HUES48 (cell line): Measurements from ENCODE around the gene TUBA1C.

Experiments used
- H3K27ac ChIP-seq: one replicate; pipeline ENCODE4 v1.7.0; 2013; ENCODE audit warnings: low read depth, low read length, inconsistent platforms
- H3K27me3 ChIP-seq: 2 replicates; pipeline ENCODE4 v1.6.1; 2013; ENCODE audit warnings: mild to moderate bottlenecking, low read length; ENCODE audit not compliant: control insufficient read depth, insufficient read depth
- H3K36me3 ChIP-seq: 2 replicates; pipeline ENCODE4 v1.6.1; 2013; ENCODE audit warnings: low read length; ENCODE audit not compliant: control insufficient read depth, insufficient read depth
- H3K4me1 ChIP-seq: 2 replicates; pipeline ENCODE4 v1.6.1; 2013; ENCODE audit warnings: mild to moderate bottlenecking, low read length; ENCODE audit not compliant: control insufficient read depth, insufficient read depth
- H3K4me3 ChIP-seq: 2 replicates; pipeline ENCODE4 v1.5.1; 2013; ENCODE audit warnings: mild to moderate bottlenecking, low read depth, low read length
- H3K9ac ChIP-seq: 2 replicates; pipeline ENCODE4 v1.6.1; 2013; ENCODE audit warnings: mild to moderate bottlenecking, low read depth, low read length, moderate library complexity
- H3K9me3 ChIP-seq: 2 replicates; pipeline ENCODE4 v1.6.1; 2013; ENCODE audit warnings: low read length; ENCODE audit not compliant: control insufficient read depth, insufficient read depth

Gene TUBA1C

GRCh38 chr12:49322708-49323523 lies 58.0 kb downstream of the TUBA1C start, which contains the start of gene TROAP:
TROAP (plus strand) TSS chr12:49323255; CDS start chr12:49323609, 354 bp downstream.
- H3K4me3 ChIP-seq: peak within 1 kb of the TSS; percentile 91
- H3K36me3 ChIP-seq: peaks cover 31% of the 10 kb centered on the region
- peak within 1 kb of the TSS; percentile 74 for H3K9ac ChIP-seq
- no peaks in the 10 kb centered on the region for H3K9me3 ChIP-seq
- peaks cover 11% of the 10 kb centered on the region; the same call in 1 of the 2 replicates for H3K4me1 ChIP-seq
- H3K27ac ChIP-seq: peak within 1 kb of the TSS; percentile 78
- no peaks in the 10 kb centered on the region for H3K27me3 ChIP-seq

- Histone ChIP-seq H3K27ac (peak overlapping the region; percentile 78), H3K9me3 (no peaks in the 10 kb centered on the region)
These were observed 58.7 kb downstream of the TUBA1C start for GRCh38 chr12:49323524-49324097.

More at GRCh38 chr12:49323524-49324097, 58.7 kb downstream of the TUBA1C start:
- Histone ChIP-seq H3K4me3 (peak overlapping the region; percentile 91), H3K27me3 (no peaks in the 10 kb centered on the region), H3K36me3 (peaks cover 31% of the 10 kb centered on the region), H3K9ac (peak overlapping the region; percentile 74), H3K4me1 (peaks cover 11% of the 10 kb centered on the region; the same call in 1 of the 2 replicates)
